GM19452 (cell line): ENCODE data around the gene RIPK4.
"Not testable (repeated sequence)": the region's sequence is repeated elsewhere in the genome, so short reads cannot be mapped to it uniquely, and the experiment has no call there.

ENCODE experiments used
- ATAC-seq: cut with Tn5 transposase; IDR thresholded peaks from one replicate; pipeline ENCODE4 v1.9.1; 2021; ENCODE audit not compliant: unreplicated experiment

The RIPK4 gene

GRCh38 chr21:41796476-41797080 is 29.7 kb upstream of the RIPK4 start:
- ATAC-seq, result no peak

- no peak for ATAC-seq
These were observed 28.9 kb upstream of the RIPK4 start for GRCh38 chr21:41795726-41796125.

- no peak for ATAC-seq
These were observed 27.7 kb upstream of the RIPK4 start for GRCh38 chr21:41794600-41794999.

- no peak for ATAC-seq
These were observed 25.9 kb upstream of the RIPK4 start for GRCh38 chr21:41792711-41793110.

GRCh38 chr21:41786509-41786987 is 19.7 kb upstream of the RIPK4 start:
- ATAC-seq, result no peak

DNA sequence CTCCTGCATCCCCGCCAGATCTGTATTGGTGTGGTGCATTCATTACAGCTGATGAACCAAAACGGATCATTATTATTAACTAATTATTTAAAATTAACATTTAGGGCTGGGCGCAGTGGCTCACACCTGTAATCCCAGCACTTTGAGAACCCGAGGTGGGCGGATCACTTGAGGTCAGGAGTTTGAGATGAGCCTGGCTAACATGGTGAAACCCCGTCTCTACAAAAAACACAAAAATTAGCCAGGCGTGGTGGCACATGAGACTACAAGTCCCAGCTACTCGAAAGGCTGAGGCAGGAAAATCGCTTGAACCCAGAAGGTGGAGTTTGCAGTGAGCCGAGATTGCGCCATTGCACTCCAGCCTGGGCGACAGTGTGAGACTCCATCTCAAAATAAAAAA is 18.4 kb upstream of the RIPK4 start:
- not testable (repeated sequence) for ATAC-seq

- ATAC-seq, result no peak
These were observed 17.7 kb upstream of the RIPK4 start for GRCh38 chr21:41784456-41785102.

DNA sequence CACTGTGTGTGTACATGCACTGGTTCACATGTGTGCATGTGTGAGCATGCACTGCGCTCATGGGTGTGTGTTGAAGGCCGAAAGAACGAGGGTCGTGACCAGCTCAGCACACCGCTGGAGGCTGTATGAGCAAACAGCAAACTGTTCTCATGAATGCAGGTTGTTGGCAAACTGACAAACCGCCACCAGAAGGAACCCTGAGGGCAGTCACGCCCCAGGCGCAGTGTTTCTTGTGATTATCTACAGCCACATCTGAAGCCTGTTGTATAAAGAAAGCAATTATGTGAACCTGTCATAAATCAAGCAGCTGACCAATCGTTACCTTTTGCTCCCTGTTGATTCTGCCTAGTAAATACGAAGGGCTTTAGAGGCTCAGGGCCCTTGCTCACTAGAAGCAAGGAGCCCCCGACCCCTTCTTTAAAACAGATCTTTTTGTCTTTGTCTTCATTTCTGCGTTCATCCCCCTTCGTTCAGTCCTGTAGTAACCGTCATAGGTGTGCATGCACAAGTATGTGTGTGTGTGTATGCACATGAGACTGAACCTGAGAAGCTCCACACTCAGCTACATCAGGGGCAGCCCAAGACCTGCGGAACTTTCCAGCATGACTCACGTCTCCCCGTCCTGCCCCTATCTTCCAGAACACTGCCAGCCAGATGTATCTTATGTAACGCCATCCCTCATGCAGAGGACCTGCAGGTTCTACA is 16.8 kb upstream of the RIPK4 start:
- no peak for ATAC-seq

DNA sequence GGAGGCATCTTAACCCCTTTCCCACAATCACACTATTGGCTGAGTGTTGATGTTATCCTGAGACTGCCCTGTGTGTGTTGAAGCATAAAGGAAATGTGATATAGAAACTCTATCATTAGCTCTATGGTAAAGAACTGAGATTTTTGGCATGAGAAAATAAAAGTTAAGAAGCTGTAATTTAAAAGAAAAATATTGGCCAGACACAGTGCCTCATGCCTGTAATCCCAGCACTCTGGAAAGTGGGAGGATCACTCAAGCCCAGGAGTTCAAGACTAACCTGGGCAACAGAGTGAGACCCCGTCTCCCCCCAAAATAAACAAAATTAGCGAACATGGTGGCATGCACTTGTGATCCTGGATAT is 14.2 kb upstream of the RIPK4 start:
- ATAC-seq, result no peak

DNA sequence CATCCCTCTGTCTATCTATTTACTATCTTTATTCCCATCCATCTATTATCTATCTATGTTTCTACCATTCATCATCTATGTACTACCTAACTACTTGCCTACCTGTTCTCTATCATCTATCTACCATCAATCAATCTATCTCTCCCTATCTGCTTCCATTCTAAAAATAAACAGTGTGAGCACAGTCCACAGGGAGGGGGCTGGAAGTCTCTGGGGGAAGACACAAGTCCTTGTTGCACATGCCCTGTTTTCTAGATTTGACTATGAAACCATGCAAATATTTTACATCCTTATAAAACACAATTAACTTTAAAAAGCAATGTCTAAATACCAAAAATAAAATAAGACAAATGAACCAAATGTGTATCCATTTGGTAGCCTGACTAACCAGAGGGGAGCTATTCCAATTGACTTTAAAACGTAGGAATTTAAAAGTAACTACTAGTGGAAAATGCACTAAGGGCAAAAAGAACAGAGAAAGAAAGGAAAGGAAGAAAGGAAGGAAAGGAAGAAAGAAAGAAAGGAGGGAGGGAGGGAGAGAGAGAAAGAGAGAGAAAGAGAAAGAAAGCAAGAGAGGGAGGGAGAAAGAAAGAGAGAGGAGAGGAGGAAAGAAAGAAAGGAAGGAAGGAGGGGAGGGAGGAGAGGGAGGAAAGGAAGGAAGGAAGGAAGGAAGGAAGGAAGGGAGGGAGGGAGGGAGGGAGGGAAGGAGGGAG is 13.6 kb upstream of the RIPK4 start:
- ATAC-seq, result no peak

DNA sequence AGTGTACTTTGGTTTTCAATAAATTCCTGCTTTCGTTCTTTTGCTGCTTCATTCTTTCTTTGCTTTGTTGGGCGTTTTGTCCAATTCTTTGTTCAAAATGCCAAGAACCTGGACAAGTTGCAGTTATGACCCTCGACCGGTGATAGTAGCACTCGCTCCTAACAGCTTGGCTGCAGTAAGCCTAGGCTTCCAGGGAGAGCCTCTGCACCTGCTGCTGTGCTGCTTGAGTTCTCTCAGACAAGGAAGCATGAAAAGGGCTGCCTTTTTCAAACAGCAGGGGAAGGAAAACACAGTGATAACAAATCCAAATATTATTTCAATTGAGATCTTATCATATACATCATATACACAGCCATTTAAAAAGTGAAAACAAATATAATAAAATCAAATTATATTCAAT is 12.8 kb upstream of the RIPK4 start:
- ATAC-seq, result no peak

- no peak for ATAC-seq
These were observed 12.2 kb upstream of the RIPK4 start for GRCh38 chr21:41778930-41779600.

- no peak for ATAC-seq
These were observed 11.3 kb upstream of the RIPK4 start for GRCh38 chr21:41777951-41778815.

DNA sequence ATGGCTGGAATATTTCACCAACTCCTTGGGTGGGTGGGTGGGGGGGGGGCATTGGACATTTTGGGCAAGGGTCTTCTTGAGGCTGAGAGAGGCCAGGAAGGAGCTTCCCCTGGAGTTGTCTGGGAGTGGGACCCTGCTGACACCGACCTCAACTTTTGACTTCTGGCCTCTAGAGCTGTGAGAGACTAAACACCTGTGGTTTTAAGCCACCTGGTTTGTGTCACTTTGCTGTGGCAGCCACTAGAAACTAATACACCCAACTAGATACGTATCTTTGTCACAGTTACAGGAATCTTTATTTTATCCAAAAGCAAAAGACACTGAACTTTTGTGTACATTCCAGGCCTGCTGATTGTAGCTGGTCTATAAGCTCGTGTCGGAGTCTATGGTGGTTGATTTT is 9.9 kb upstream of the RIPK4 start:
- no peak for ATAC-seq

GRCh38 chr21:41775149-41775472 is 8.3 kb upstream of the RIPK4 start:
- ATAC-seq, result no peak

GRCh38 chr21:41774467-41775148 is 7.8 kb upstream of the RIPK4 start:
- ATAC-seq, result no peak

GRCh38 chr21:41772351-41773080 is 5.7 kb upstream of the RIPK4 start:
- ATAC-seq, result no peak

DNA sequence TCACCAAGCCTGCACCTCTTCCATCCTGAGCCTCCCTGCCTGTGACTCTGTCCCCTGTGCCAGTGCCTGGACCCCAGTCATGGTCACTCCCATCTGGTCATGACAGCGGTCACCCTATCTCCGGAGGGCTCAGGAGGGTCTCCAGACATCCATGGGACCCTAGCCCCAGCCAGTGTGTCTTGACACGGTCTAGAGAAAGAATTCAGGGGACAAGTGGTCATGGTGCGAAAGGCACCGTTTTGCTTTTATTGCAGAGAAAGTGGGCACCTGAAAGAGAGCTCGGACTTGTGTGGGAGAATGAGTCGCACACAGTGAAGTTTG is 4.7 kb upstream of the RIPK4 start:
- ATAC-seq, result no peak

DNA sequence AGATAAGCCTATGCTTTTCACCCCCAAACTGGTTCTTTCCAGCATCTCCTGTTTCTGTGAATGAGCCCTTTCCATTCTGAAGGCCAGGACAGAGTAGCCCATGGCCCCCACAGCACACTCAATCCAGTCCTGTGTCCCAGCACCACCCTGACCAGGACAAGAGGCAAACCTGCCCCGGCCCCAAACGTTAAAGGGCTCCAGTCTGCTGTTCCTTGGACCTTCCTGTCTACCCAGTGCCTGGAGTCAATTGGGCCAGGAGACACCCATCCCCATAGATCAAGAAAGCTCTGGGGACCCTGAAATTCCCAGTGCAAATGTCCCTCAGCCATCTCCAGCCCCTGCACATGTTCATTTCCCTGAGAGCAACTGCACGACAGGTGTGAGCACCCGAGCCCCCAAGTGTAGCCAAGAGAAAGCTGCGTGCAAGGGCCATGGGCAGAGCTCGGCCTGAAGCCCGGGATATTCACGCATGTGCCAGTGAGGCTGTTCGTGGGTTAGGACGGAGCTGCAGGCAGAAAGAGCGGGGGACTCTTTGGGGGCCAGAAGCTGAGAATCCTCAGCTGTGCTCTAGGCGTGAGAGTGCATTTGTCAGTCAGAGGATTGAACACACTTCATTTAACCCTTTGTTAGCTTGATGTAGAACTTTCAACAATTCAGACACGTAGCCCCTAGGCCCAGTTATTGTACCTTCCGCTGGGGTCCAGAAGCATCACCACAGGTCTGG is 4.2 kb upstream of the RIPK4 start:
- no peak for ATAC-seq
